Adrenal gland (tissue), 5 donors: ENCODE measurements around the gene PDCD1LG2.

Experiments used
- CTCF ChIP-seq, 6 experiments: fragments of 450-650 bp in 4 of 6; fragments of 200-600 bp in 2 of 6; sonication (generic) in 1 of 6; IDR thresholded peaks; 1 replicate in 5 of 6; 2 replicates in 1 of 6; pipeline versions ENCODE4 v1.5.1 to v1.8.0; 2016 to 2021; ENCODE audit warnings: antibody characterized with exemption in 6 of 6, mild to moderate bottlenecking in 2 of 6, moderate library complexity in 1 of 6
- POLR2A ChIP-seq, 2 donors: fragments of 450-650 bp; IDR thresholded peaks; one replicate each; pipeline ENCODE4 v1.6.1; 2017; ENCODE audit warnings: antibody characterized with exemption in 2 of 2, mild to moderate bottlenecking in 2 of 2, moderate library complexity in 1 of 2
- donor health status: DM: no; HTN: no; CAD: no.

GRCh38 chr9:5511476-5511875 is 1.1 kb downstream of the PDCD1LG2 start:
- no peak for TF ChIP-seq CTCF (IDR thresholded peaks at IDR 0.05)
- no peak for TF ChIP-seq POLR2A (IDR thresholded peaks at IDR 0.05)
